CD4-positive, alpha-beta memory T cell (primary cell): ENCODE measurements around the gene MYOCD. TPM values are rescaled to one million over a fixed set of nuclear protein-coding genes. Genes with fewer than 3 reads are reported as not detected.
"Not testable (repeated sequence)": the region's sequence is repeated elsewhere in the genome, so short reads cannot be mapped to it uniquely, and the experiment has no call there.

Experiments
- CTCF ChIA-PET: fragments of 350-600 bp; sonication (Branson Sonifier 250); formaldehyde crosslinking; loops from one replicate; lab custom pipeline; 2021; ENCODE audit warnings: inconsistent platforms; ENCODE audit not compliant: partially characterized antibody; lab: Charles Lee
- POLR2A ChIA-PET: fragments of 350-600 bp; sonication (Branson Sonifier 250); formaldehyde crosslinking; loops from one replicate; lab custom pipeline; 2021; ENCODE audit not compliant: partially characterized antibody; lab: Charles Lee
- DNase-seq, 5 donors: peaks; one replicate each; pipeline versions ENCODE4 v3.0.0 to v3.0.0-alpha.2; 2020 to 2022; ENCODE audit warnings: mixed read lengths in 1 of 5
- H3K27ac ChIP-seq: one replicate; pipeline ENCODE4 v1.7.0; 2013; ENCODE audit warnings: low read depth, low read length
- H3K27me3 ChIP-seq: 2 replicates; pipeline ENCODE4 v1.7.0; 2013; ENCODE audit warnings: mild to moderate bottlenecking, low read length, moderate library complexity; ENCODE audit not compliant: insufficient read depth
- H3K36me3 ChIP-seq: 2 replicates; pipeline ENCODE4 v1.7.0; 2013; ENCODE audit warnings: mild to moderate bottlenecking, low read length, moderate library complexity; ENCODE audit not compliant: insufficient read depth
- H3K4me1 ChIP-seq: 2 replicates; pipeline ENCODE4 v1.7.0; 2013; ENCODE audit warnings: mild to moderate bottlenecking, low read length, moderate library complexity; ENCODE audit not compliant: insufficient read depth
- H3K4me3 ChIP-seq, 2 donors: one replicate each; pipeline ENCODE4 v1.7.0; 2013; ENCODE audit warnings: low read length in 2 of 2, mild to moderate bottlenecking in 1 of 2
- H3K9me3 ChIP-seq, 2 donors: one replicate each; pipeline ENCODE4 v1.7.0; 2013; ENCODE audit warnings: low read length in 2 of 2, control low read depth in 1 of 2; ENCODE audit not compliant: control insufficient read depth in 1 of 2
- H3K27ac Mint-ChIP-seq, 7 donors: one replicate each; pipeline ENCODE4 v1.8.0; 2020 to 2021; ENCODE audit warnings: mixed read lengths in 7 of 7, mild to moderate bottlenecking in 6 of 7, inconsistent platforms in 3 of 7, moderate library complexity in 3 of 7
- H3K27me3 Mint-ChIP-seq, 2 donors: one replicate each; pipeline ENCODE4 v1.8.0; 2020 to 2021; ENCODE audit warnings: mixed read lengths in 2 of 2
- H3K36me3 Mint-ChIP-seq, 2 donors: one replicate each; pipeline ENCODE4 v1.8.0; 2020 to 2021; ENCODE audit warnings: mixed read lengths in 2 of 2, inconsistent platforms in 1 of 2, mild to moderate bottlenecking in 1 of 2
- H3K4me1 Mint-ChIP-seq, 4 donors: one replicate each; pipeline ENCODE4 v1.8.0; 2020 to 2021; ENCODE audit warnings: mixed read lengths in 4 of 4, mild to moderate bottlenecking in 1 of 4
- H3K4me3 Mint-ChIP-seq, 8 donors: one replicate each; pipeline ENCODE4 v1.8.0; 2020 to 2021; ENCODE audit warnings: mixed read lengths in 8 of 8, mild to moderate bottlenecking in 7 of 8, moderate library complexity in 6 of 8, inconsistent platforms in 3 of 8
- H3K9me3 Mint-ChIP-seq, 8 donors: one replicate each; pipeline ENCODE4 v1.8.0; 2020 to 2021; ENCODE audit warnings: mixed read lengths in 8 of 8, mild to moderate bottlenecking in 5 of 8, inconsistent platforms in 3 of 8, moderate library complexity in 1 of 8
- intact Hi-C: fragments of 100-400 bp; cut with micrococcal nuclease; formaldehyde crosslinking; loops from one replicate; pipeline ENCODE4 v1.15.1; 2023
- polyA plus RNA-seq, 2 donors: library from polyadenylated mRNA; unstranded; fragments of 300-500 nt; fragmentation: Illumina TruSeq; gene quantifications; one replicate each; pipeline ENCODE4 v1.2.3, GENCODE V29; 2021
- total RNA-seq, 2 experiments: library from RNA; stranded (reverse); gene quantifications; one replicate each; pipeline ENCODE4 v1.2.3, GENCODE V29; 2021

The MYOCD gene
- total and polyA plus RNA-seq, 4 experiments from 2014 or later: not detected

- H3K9me3 ChIP-seq: no peaks in the 10 kb centered on the region
- CTCF ChIA-PET: no interaction called here
- intact Hi-C loops: no loop called here
- H3K4me3 Mint-ChIP-seq: no peak overlapping the region
- peaks cover 0 to 5% (median 3%) of the 10 kb centered on the region in 8 donors for H3K9me3 Mint-ChIP-seq
- H3K27ac Mint-ChIP-seq: no peak overlapping the region
- peaks cover 0 to 2% of the 10 kb centered on the region in 2 donors for H3K27me3 Mint-ChIP-seq
- POLR2A ChIA-PET: no interaction called here
- DNase-seq: no peak
- no peaks in the 10 kb centered on the region for H3K27me3 ChIP-seq
- no peak overlapping the region for H3K27ac ChIP-seq
- no peaks in the 10 kb centered on the region for H3K36me3 ChIP-seq
- H3K4me1 ChIP-seq: no peaks in the 10 kb centered on the region
- H3K36me3 Mint-ChIP-seq: no peaks in the 10 kb centered on the region
- H3K4me1 Mint-ChIP-seq: no peaks in the 10 kb centered on the region
- no peak overlapping the region for H3K4me3 ChIP-seq
Observed at GRCh38 chr17:12634789-12635414, 30.8 kb upstream of the MYOCD start.

DNA sequence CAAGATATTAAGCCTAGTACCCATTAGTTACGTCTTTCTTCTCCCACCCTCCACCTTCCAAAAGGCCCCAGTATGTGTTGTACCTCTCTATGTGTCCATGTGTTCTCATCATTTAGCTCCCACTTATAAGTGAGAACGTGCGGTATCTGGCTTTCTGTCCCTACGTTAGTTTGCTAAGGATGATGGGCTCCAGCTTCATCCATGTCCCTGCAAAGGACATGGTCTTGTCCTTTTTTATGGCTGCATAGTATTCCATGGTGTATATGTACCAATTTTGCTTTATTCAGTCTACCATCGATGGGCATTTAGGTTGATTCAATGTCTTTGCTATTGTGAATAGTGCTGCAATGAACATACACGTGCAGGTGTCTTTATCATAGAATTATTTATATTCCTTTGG is 29.7 kb upstream of the MYOCD start:
- intact Hi-C loops, H3K4me1 Mint-ChIP-seq, H3K9me3 ChIP-seq, POLR2A ChIA-PET, CTCF ChIA-PET, H3K4me3 Mint-ChIP-seq, H3K4me1 ChIP-seq, H3K36me3 ChIP-seq, H3K9me3 Mint-ChIP-seq, H3K4me3 ChIP-seq, DNase-seq, H3K27ac ChIP-seq, H3K36me3 Mint-ChIP-seq, H3K27me3 ChIP-seq, H3K27ac Mint-ChIP-seq, H3K27me3 Mint-ChIP-seq: not testable (repeated sequence)

DNA sequence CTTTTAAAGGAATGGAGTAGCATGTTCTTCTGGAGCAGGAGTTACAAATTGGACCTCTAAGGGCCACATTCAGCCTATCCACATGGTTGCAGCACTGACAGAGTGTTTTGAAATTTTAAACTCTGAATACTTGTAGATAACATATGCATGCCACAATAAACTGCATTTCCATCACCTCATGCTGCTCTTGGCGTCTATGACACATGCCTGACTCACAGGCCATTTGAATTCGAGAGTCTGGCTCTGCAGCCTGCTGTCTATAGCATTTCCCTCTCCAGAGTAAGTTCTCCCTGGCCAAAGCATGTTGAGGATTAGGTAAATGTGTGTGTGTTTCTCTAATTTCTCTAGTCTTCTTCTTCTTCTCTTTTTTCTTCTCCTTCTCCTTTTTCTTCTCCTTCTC is 28.7 kb upstream of the MYOCD start:
- H3K9me3 ChIP-seq: no peaks in the 10 kb centered on the region
- no peaks in the 10 kb centered on the region for H3K36me3 ChIP-seq
- Mint-ChIP-seq H3K9me3 (peaks cover 0 to 5% (median 3%) of the 10 kb centered on the region in 8 donors), H3K27ac (no peak overlapping the region), H3K36me3 (no peaks in the 10 kb centered on the region), H3K4me3 (no peak overlapping the region), H3K4me1 (no peaks in the 10 kb centered on the region), H3K27me3 (peaks cover 0 to 2% of the 10 kb centered on the region in 2 donors)
- H3K27me3 ChIP-seq: no peaks in the 10 kb centered on the region
- no peak for DNase-seq
- no peaks in the 10 kb centered on the region for H3K4me1 ChIP-seq
- no peak overlapping the region for H3K4me3 ChIP-seq
- POLR2A ChIA-PET: no interaction called here
- CTCF ChIA-PET: no interaction called here
- no peak overlapping the region for H3K27ac ChIP-seq
- intact Hi-C loops: no loop called here

DNA sequence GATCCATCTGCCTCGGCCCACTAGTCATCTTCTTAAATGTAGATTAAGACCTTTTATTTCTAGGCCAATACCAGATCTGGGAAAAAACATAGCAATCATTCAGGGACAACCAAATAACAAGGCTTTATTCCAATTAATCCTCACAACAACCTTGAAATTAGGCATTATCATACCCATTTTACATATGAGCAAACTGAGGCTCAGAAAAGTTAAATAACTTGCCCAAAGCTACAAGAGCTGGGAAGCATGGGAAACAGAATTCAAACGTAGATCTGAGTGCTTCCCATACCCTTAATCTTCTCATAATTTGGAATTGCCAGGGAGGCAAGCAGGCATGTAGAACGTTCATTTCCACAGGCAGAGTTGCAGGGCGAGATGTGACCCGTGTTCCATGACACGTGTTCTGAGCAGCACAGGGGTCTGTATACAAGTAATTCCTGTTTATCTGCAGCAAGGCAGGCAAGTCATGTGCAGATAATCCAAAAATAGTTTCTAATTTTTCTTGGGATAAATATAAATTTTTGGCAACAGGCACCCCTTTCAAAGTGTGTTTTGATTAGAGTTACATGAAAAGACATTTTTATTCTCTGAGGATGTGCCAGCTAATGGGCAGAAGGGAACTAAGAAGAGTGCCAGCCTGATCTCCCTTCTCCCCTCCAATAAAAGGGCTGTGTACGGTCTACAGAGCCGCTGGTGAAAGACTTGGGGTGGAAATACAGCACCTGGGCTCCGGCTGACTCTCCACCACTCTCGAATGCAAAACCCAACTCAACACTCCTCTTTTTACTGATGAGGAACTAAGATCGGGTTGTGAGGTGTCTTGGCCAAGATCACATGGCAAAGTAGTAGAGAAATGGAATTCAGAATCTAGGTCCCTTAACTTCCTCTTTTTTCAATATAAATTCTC is 27.7 kb upstream of the MYOCD start:
- no peak overlapping the region for H3K27ac Mint-ChIP-seq
- no peaks in the 10 kb centered on the region for H3K4me1 Mint-ChIP-seq
- no peak overlapping the region for H3K4me3 ChIP-seq
- DNase-seq: no peak
- no peak overlapping the region for H3K4me3 Mint-ChIP-seq
- H3K36me3 Mint-ChIP-seq: no peaks in the 10 kb centered on the region
- ChIA-PET CTCF (no interaction called here), POLR2A (no interaction called here)
- no peaks in the 10 kb centered on the region for H3K27me3 ChIP-seq
- H3K9me3 Mint-ChIP-seq: peaks cover 0 to 5% (median 0%) of the 10 kb centered on the region in 8 donors
- intact Hi-C loops: no loop called here
- no peaks in the 10 kb centered on the region for H3K9me3 ChIP-seq
- peaks cover 0 to 2% of the 10 kb centered on the region in 2 donors for H3K27me3 Mint-ChIP-seq
- no peaks in the 10 kb centered on the region for H3K36me3 ChIP-seq
- no peaks in the 10 kb centered on the region for H3K4me1 ChIP-seq
- no peak overlapping the region for H3K27ac ChIP-seq

DNA sequence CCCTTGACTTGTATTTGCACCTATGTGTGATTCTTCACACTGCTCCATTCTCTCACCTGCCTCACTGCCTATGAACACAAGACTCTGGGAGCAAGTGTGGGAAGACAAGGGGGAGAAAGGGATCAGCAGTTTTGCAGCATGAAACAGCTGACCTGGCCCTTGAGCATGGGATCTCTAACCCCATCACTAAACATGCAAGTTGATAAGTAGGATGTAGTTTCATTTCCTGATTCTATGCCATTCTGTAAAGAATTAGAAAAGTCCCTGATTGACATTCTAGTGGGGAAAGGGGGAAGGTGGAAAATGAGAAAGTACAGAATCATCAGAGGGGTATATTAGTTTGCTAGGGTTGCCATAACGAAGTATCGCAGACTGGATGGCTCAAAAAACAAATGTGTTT is 25.3 kb upstream of the MYOCD start:
- Mint-ChIP-seq H3K4me1 (no peaks in the 10 kb centered on the region), H3K4me3 (no peak overlapping the region), H3K27ac (no peak overlapping the region), H3K9me3 (peaks cover 0 to 5% (median 2%) of the 10 kb centered on the region in 8 donors), H3K36me3 (no peaks in the 10 kb centered on the region), H3K27me3 (peaks cover 0 to 2% of the 10 kb centered on the region in 2 donors)
- intact Hi-C loops: no loop called here
- Histone ChIP-seq H3K4me1 (no peaks in the 10 kb centered on the region), H3K27me3 (no peaks in the 10 kb centered on the region), H3K4me3 (no peak overlapping the region), H3K9me3 (no peaks in the 10 kb centered on the region), H3K27ac (no peak overlapping the region), H3K36me3 (no peaks in the 10 kb centered on the region)
- POLR2A ChIA-PET: no interaction called here
- CTCF ChIA-PET: no interaction called here
- no peak for DNase-seq

DNA sequence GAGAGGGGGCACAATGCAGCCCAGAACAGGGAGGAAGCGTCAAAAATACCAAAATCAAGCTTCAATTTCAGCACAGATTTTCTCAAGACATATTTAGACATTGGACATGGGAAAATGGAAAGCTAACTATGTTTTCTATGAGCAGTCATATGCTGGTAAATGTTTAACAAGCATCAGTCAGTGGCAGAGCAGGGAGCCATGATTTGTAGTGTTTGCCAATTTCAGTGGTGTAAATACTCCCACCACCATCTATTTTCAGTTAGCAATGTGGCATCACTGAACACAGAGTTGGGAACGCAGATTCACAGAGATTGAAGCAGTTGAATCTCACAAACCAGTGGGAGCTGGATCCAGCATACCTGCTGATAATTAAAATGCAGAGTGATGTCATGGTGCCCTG is 24.6 kb upstream of the MYOCD start:
- no peak overlapping the region for H3K27ac ChIP-seq
- ChIA-PET POLR2A (no interaction called here), CTCF (no interaction called here)
- H3K4me1 ChIP-seq: no peaks in the 10 kb centered on the region
- Mint-ChIP-seq H3K4me1 (no peaks in the 10 kb centered on the region), H3K4me3 (no peak overlapping the region), H3K27ac (no peak overlapping the region), H3K36me3 (no peaks in the 10 kb centered on the region), H3K27me3 (peaks cover 0 to 2% of the 10 kb centered on the region in 2 donors), H3K9me3 (peaks cover 0 to 5% (median 3%) of the 10 kb centered on the region in 8 donors)
- no peaks in the 10 kb centered on the region for H3K27me3 ChIP-seq
- intact Hi-C loops: no loop called here
- no peaks in the 10 kb centered on the region for H3K9me3 ChIP-seq
- H3K4me3 ChIP-seq: no peak overlapping the region
- no peak for DNase-seq
- H3K36me3 ChIP-seq: no peaks in the 10 kb centered on the region

GRCh38 chr17:12642034-12642433 is 23.7 kb upstream of the MYOCD start:
- Mint-ChIP-seq H3K36me3 (no peaks in the 10 kb centered on the region), H3K4me1 (no peaks in the 10 kb centered on the region), H3K9me3 (peaks cover 0 to 6% (median 4%) of the 10 kb centered on the region in 8 donors), H3K4me3 (no peak overlapping the region), H3K27ac (no peak overlapping the region), H3K27me3 (peaks cover 0 to 2% of the 10 kb centered on the region in 2 donors)
- H3K27me3 ChIP-seq: no peaks in the 10 kb centered on the region
- POLR2A ChIA-PET: no interaction called here
- no peak for DNase-seq
- no peak overlapping the region for H3K4me3 ChIP-seq
- H3K4me1 ChIP-seq: no peaks in the 10 kb centered on the region
- intact Hi-C loops: no loop called here
- CTCF ChIA-PET: no interaction called here
- H3K27ac ChIP-seq: no peak overlapping the region
- no peaks in the 10 kb centered on the region for H3K9me3 ChIP-seq
- no peaks in the 10 kb centered on the region for H3K36me3 ChIP-seq
